ENCODE results near the gene PDCD4. TPM values are rescaled to one million over a fixed set of nuclear protein-coding genes. Genes with fewer than 3 reads are reported as not detected.

PDCD4 gene
- total and polyA plus RNA-seq, 10 of the 15 experiments (the other 5 are each of a cell fraction or from before 2014, with no cell fraction given): 101 to 372 (median 171) TPM

- TF ChIP-seq ELK1 (IDR thresholded peaks at IDR 0.05; ENCODE audit: low read depth, low read length) (no peak), HSF1 (IDR thresholded peaks at IDR 0.05; ENCODE audit: low read depth, low read length) (no peak), LARP7 (IDR thresholded peaks at IDR 0.05) (no peak), IRF4 (IDR thresholded peaks at IDR 0.05; ENCODE audit: low read depth, low read length) (no peak), RELA (IDR thresholded peaks at IDR 0.05; ENCODE audit: borderline replicate concordance, partially characterized antibody) (no peak), CHD2 (IDR thresholded peaks at IDR 0.05; ENCODE audit: borderline replicate concordance, low read depth, low read length) (no peak), GATAD2B (conservative IDR thresholded peaks at IDR 0.05; ENCODE audit: low read depth) (0 out of 2 replicates have a peak, but pooled peaks have one; percentile 55), PBX3 (IDR thresholded peaks at IDR 0.05; ENCODE audit: insufficient replicate concordance, low read depth, low read length) (peak; percentile 86), SIN3A (IDR thresholded peaks at IDR 0.05; ENCODE audit: low read depth, low read length) (no peak), BRCA1 (IDR thresholded peaks at IDR 0.05; ENCODE audit: low read depth, low read length) (no peak), ZBED1 (IDR thresholded peaks at IDR 0.05; ENCODE audit: borderline replicate concordance) (no peak), GABPA (IDR thresholded peaks at IDR 0.05; ENCODE audit: low read depth) (no peak), RELB (IDR thresholded peaks at IDR 0.05; ENCODE audit: low read depth) (peak; percentile 77), SIX5 (IDR thresholded peaks at IDR 0.05; ENCODE audit: low read depth, low read length, severe bottlenecking) (no peak), E2F8 (IDR thresholded peaks at IDR 0.05; ENCODE audit: low read depth, partially characterized antibody) (no peak), NBN (IDR thresholded peaks at IDR 0.05) (0 out of 2 replicates have a peak, but pooled peaks have one; percentile 59), SREBF2 (IDR thresholded peaks at IDR 0.05; ENCODE audit: low read length) (no peak), ZBTB33 (IDR thresholded peaks at IDR 0.05) (no peak), STAT3 (IDR thresholded peaks at IDR 0.05; ENCODE audit: low read depth, low read length) (no peak), POLR2A (IDR thresholded peaks at IDR 0.05; ENCODE audit: low read depth, low read length) (no peak)
Observed at GRCh38 chr10:110865809-110866482, 5.8 kb upstream of the PDCD4 start (continued).

All from GM12878 (cell line).